ENCODE measurements around the gene ANG. TPM values are rescaled to one million over a fixed set of nuclear protein-coding genes. Genes with fewer than 3 reads are reported as not detected.

ANG gene
- total and polyA plus RNA-seq, 2 donors (not counting 1 experiment from before 2014, with no cell fraction given): 6.4 to 7.3 TPM

- no peaks in the 10 kb centered on the region for H4K20me1 ChIP-seq (ENCODE audit: control insufficient read depth, extremely low read depth, insufficient read depth, low read length)
- no peaks in the 10 kb centered on the region for H3K9me3 ChIP-seq (ENCODE audit: control insufficient read depth, insufficient read depth, low read depth, low read length)
- H3K9ac ChIP-seq (ENCODE audit: insufficient read depth, low read length): no peak overlapping the region
- H3K4me1 ChIP-seq (ENCODE audit: control insufficient read depth, extremely low read depth, insufficient read depth, low read length): no peaks in the 10 kb centered on the region
- no peaks in the 10 kb centered on the region for H3K79me2 ChIP-seq (ENCODE audit: control insufficient read depth, insufficient read depth, low read length)
- no peak overlapping the region for H3K4me2 ChIP-seq (ENCODE audit: extremely low read depth, insufficient read depth, low read length)
- H3K36me3 ChIP-seq (ENCODE audit: control insufficient read depth, insufficient read depth, low read length): no peaks in the 10 kb centered on the region
- H2AFZ ChIP-seq (ENCODE audit: low read length): no peak overlapping the region
- H3K27ac ChIP-seq (ENCODE audit: insufficient read depth, low read length): no peak overlapping the region
- DNase-seq (ENCODE audit: low read depth in 2 of 2): no peak
- TF ChIP-seq EZH2 (IDR thresholded peaks at IDR 0.05; ENCODE audit: low read length, missing control alignments): no peak
- TF ChIP-seq, protein P1, sequence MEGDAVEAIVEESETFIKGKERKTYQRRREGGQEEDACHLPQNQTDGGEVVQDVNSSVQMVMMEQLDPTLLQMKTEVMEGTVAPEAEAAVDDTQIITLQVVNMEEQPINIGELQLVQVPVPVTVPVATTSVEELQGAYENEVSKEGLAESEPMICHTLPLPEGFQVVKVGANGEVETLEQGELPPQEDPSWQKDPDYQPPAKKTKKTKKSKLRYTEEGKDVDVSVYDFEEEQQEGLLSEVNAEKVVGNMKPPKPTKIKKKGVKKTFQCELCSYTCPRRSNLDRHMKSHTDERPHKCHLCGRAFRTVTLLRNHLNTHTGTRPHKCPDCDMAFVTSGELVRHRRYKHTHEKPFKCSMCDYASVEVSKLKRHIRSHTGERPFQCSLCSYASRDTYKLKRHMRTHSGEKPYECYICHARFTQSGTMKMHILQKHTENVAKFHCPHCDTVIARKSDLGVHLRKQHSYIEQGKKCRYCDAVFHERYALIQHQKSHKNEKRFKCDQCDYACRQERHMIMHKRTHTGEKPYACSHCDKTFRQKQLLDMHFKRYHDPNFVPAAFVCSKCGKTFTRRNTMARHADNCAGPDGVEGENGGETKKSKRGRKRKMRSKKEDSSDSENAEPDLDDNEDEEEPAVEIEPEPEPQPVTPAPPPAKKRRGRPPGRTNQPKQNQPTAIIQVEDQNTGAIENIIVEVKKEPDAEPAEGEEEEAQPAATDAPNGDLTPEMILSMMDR (conservative IDR thresholded peaks at IDR 0.05 in 1 of 2, IDR thresholded peaks at IDR 0.05 in 1 of 2; ENCODE audit: low read depth in 1 of 2, low read length in 2 of 2): no peak
- no peaks in the 10 kb centered on the region for H3K27me3 ChIP-seq (ENCODE audit: control insufficient read depth, insufficient read depth, low read length)
- H3K4me3 ChIP-seq (replicated peaks in 1 of 4; ENCODE audit: control extremely low read depth in 1 of 4, insufficient read depth in 1 of 4, low read depth in 3 of 4, low read length in 4 of 4): no peak overlapping the region
These were observed 3.7 kb downstream of the ANG start for GRCh38 chr14:20692116-20692751.

- Histone ChIP-seq H4K20me1 (ENCODE audit: control insufficient read depth, extremely low read depth, insufficient read depth, low read length) (no peaks in the 10 kb centered on the region), H3K9me3 (ENCODE audit: control insufficient read depth, insufficient read depth, low read depth, low read length) (no peaks in the 10 kb centered on the region), H3K4me3 (replicated peaks in 1 of 4; ENCODE audit: control extremely low read depth in 1 of 4, insufficient read depth in 1 of 4, low read depth in 3 of 4, low read length in 4 of 4) (no peak overlapping the region)
These were observed 8.2 kb downstream of the ANG start for GRCh38 chr14:20696764-20697163.

GRCh38 chr14:20697273-20698017 lies 8.9 kb downstream of the ANG start:
- DNase-seq (ENCODE audit: low read depth in 2 of 2): peak; percentile 51 to 61
- TF ChIP-seq EZH2 (IDR thresholded peaks at IDR 0.05; ENCODE audit: low read length, missing control alignments): no peak
- TF ChIP-seq, protein P1 (conservative IDR thresholded peaks at IDR 0.05 in 1 of 2, IDR thresholded peaks at IDR 0.05 in 1 of 2; ENCODE audit: low read depth in 1 of 2, low read length in 2 of 2): peak; percentile 73 to 82
- H3K36me3 ChIP-seq (ENCODE audit: control insufficient read depth, insufficient read depth, low read length): no peaks in the 10 kb centered on the region
- H3K4me2 ChIP-seq (ENCODE audit: extremely low read depth, insufficient read depth, low read length): no peak overlapping the region
- no peaks in the 10 kb centered on the region for H3K79me2 ChIP-seq (ENCODE audit: control insufficient read depth, insufficient read depth, low read length)
- H3K9ac ChIP-seq (ENCODE audit: insufficient read depth, low read length): no peak overlapping the region
- no peaks in the 10 kb centered on the region for H3K27me3 ChIP-seq (ENCODE audit: control insufficient read depth, insufficient read depth, low read length)
- H2AFZ ChIP-seq (ENCODE audit: low read length): no peak overlapping the region
- H4K20me1 ChIP-seq (ENCODE audit: control insufficient read depth, extremely low read depth, insufficient read depth, low read length): no peaks in the 10 kb centered on the region
- H3K4me1 ChIP-seq (ENCODE audit: control insufficient read depth, extremely low read depth, insufficient read depth, low read length): no peaks in the 10 kb centered on the region
- H3K4me3 ChIP-seq (replicated peaks in 1 of 4; ENCODE audit: control extremely low read depth in 1 of 4, insufficient read depth in 1 of 4, low read depth in 3 of 4, low read length in 4 of 4): no peak overlapping the region
- H3K9me3 ChIP-seq (ENCODE audit: control insufficient read depth, insufficient read depth, low read depth, low read length): no peaks in the 10 kb centered on the region
- no peak overlapping the region for H3K27ac ChIP-seq (ENCODE audit: insufficient read depth, low read length)

More at GRCh38 chr14:20696764-20697163, 8.2 kb downstream of the ANG start:
- Histone ChIP-seq H2AFZ (ENCODE audit: low read length) (no peak overlapping the region), H3K36me3 (ENCODE audit: control insufficient read depth, insufficient read depth, low read length) (no peaks in the 10 kb centered on the region), H3K9ac (ENCODE audit: insufficient read depth, low read length) (no peak overlapping the region), H3K79me2 (ENCODE audit: control insufficient read depth, insufficient read depth, low read length) (no peaks in the 10 kb centered on the region), H3K4me2 (ENCODE audit: extremely low read depth, insufficient read depth, low read length) (no peak overlapping the region), H3K27me3 (ENCODE audit: control insufficient read depth, insufficient read depth, low read length) (no peaks in the 10 kb centered on the region), H3K4me1 (ENCODE audit: control insufficient read depth, extremely low read depth, insufficient read depth, low read length) (no peaks in the 10 kb centered on the region), H3K27ac (ENCODE audit: insufficient read depth, low read length) (no peak overlapping the region)
- TF ChIP-seq, protein P1 (conservative IDR thresholded peaks at IDR 0.05 in 1 of 2, IDR thresholded peaks at IDR 0.05 in 1 of 2; ENCODE audit: low read depth in 1 of 2, low read length in 2 of 2): no peak
- no peak for TF ChIP-seq EZH2 (IDR thresholded peaks at IDR 0.05; ENCODE audit: low read length, missing control alignments)
- no peak for DNase-seq (ENCODE audit: low read depth in 2 of 2)

Data from fibroblast of lung (primary cell).